Colonic mucosa (tissue), 4 donors: ENCODE measurements around the gene NTRK3. TPM values are rescaled to one million over a fixed set of nuclear protein-coding genes. Genes with fewer than 3 reads are reported as not detected.

Experiments used
- DNase-seq: peaks from one replicate; pipeline ENCODE4 v3.0.0-alpha.2; 2020
- H3K27ac ChIP-seq: fragments of 200-600 bp; one replicate; pipeline ENCODE4 v1.8.0; 2021
- H3K27me3 ChIP-seq: fragments of 200-600 bp; one replicate; pipeline ENCODE4 v1.8.0; 2021
- H3K36me3 ChIP-seq: fragments of 200-600 bp; one replicate; pipeline ENCODE4 v1.8.0; 2021
- H3K4me1 ChIP-seq: fragments of 200-600 bp; one replicate; pipeline ENCODE4 v1.8.0; 2021; ENCODE audit warnings: mild to moderate bottlenecking
- H3K4me3 ChIP-seq: fragments of 200-600 bp; one replicate; pipeline ENCODE4 v1.8.0; 2021
- H3K9ac ChIP-seq, 2 donors: one replicate each; pipeline ENCODE4 v1.7.0; 2013; ENCODE audit warnings: control low read depth in 2 of 2, low read depth in 2 of 2, low read length in 2 of 2
- H3K9me3 ChIP-seq: fragments of 200-600 bp; one replicate; pipeline ENCODE4 v1.8.0; 2021
- intact Hi-C: fragments of 100-400 bp; cut with DNase I; formaldehyde crosslinking; loops from one replicate; pipeline ENCODE4 v1.14.1; 2022
- total RNA-seq, 2 donors: library from RNA; stranded (reverse); fragmentation: NEBNext Ultra II Directional in 1 of 2; extraction: Animal tissue kit (Norgen Biotek cat#: 25700) in 1 of 2; gene quantifications; one replicate each; pipeline ENCODE4 v1.2.1, GENCODE V29; 2021
- TF ChIP-seq, protein P1 (sequence below): fragments of 200-600 bp; IDR thresholded peaks from one replicate; pipeline ENCODE4 v1.8.0; 2022; ENCODE audit warnings: antibody characterized with exemption, mild to moderate bottlenecking
- donor health status: healthy.
- donor health status: DM: no; HTN: no; CAD: no.
- donor health status: DM: no; HTN: no; CAD: no.

The NTRK3 gene
- total RNA-seq, 2 donors from 2014 or later = 1.2 to 1.5 TPM

DNA sequence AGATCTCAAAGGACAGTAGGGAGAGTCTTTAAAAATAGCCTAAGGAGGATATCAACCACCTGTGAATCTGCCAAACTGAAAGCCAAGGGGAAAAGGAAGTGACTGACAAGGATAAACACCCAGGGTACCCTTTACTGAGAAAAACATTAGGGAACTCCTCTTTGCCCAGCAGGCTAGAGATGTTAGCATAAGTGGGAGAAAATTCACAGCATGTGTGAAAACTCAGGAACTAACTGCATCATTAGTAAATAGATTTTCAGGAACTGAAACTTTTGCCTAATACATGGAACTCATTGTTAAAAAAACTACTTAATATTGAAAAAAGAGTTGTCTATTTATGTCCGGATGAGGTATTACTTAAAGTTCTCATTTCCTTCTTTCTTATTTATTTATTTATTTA, 375.5 kb downstream of the NTRK3 start:
- Histone ChIP-seq H3K4me3 (no peak overlapping the region), H3K4me1 (no peaks in the 10 kb centered on the region), H3K36me3 (no peaks in the 10 kb centered on the region), H3K27me3 (no peaks in the 10 kb centered on the region), H3K9ac (no peak overlapping the region), H3K27ac (no peak overlapping the region), H3K9me3 (no peaks in the 10 kb centered on the region)
- intact Hi-C loops = no loop called here
- TF ChIP-seq, protein P1, sequence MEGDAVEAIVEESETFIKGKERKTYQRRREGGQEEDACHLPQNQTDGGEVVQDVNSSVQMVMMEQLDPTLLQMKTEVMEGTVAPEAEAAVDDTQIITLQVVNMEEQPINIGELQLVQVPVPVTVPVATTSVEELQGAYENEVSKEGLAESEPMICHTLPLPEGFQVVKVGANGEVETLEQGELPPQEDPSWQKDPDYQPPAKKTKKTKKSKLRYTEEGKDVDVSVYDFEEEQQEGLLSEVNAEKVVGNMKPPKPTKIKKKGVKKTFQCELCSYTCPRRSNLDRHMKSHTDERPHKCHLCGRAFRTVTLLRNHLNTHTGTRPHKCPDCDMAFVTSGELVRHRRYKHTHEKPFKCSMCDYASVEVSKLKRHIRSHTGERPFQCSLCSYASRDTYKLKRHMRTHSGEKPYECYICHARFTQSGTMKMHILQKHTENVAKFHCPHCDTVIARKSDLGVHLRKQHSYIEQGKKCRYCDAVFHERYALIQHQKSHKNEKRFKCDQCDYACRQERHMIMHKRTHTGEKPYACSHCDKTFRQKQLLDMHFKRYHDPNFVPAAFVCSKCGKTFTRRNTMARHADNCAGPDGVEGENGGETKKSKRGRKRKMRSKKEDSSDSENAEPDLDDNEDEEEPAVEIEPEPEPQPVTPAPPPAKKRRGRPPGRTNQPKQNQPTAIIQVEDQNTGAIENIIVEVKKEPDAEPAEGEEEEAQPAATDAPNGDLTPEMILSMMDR = no peak
- no peak for DNase-seq

DNA sequence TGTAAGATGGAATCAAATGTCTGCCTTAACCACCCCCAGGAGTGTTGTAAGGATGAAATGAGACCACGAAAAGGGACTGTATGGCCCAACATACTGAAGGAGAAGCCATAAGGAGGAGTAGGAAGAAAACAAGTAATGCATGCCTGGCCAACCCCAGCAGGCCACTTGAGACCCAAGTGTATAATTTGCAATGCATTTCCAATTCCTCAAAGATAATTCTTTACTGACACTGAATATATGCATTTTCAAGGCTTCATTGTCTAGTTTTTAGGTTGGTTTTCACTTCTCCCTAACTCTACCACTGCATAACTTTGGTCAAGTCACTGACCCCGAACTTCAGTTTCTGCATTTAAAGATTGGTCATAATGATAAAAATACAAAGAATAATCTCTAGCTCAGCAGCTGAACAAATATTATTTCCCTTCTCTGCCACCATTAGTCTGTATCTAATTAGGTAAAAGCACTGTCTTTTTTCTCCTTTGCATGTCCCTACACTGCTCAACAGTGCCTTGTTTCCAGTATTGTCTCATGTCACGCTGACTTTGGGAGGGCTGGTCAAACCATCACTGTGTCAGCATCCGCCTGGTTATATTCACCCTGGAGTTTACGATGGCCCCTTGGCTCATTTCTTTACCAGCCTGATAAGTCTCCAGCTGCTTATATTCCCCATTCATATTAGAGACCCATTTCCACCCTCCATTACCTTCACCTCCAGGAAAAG, 378.6 kb downstream of the NTRK3 start:
- Histone ChIP-seq H3K27ac (no peak overlapping the region), H3K27me3 (no peaks in the 10 kb centered on the region), H3K36me3 (no peaks in the 10 kb centered on the region), H3K4me1 (no peaks in the 10 kb centered on the region), H3K9me3 (no peaks in the 10 kb centered on the region), H3K9ac (no peak overlapping the region), H3K4me3 (no peak overlapping the region)
- TF ChIP-seq, protein P1 = no peak
- intact Hi-C loops = no loop called here
- DNase-seq = no peak

DNA sequence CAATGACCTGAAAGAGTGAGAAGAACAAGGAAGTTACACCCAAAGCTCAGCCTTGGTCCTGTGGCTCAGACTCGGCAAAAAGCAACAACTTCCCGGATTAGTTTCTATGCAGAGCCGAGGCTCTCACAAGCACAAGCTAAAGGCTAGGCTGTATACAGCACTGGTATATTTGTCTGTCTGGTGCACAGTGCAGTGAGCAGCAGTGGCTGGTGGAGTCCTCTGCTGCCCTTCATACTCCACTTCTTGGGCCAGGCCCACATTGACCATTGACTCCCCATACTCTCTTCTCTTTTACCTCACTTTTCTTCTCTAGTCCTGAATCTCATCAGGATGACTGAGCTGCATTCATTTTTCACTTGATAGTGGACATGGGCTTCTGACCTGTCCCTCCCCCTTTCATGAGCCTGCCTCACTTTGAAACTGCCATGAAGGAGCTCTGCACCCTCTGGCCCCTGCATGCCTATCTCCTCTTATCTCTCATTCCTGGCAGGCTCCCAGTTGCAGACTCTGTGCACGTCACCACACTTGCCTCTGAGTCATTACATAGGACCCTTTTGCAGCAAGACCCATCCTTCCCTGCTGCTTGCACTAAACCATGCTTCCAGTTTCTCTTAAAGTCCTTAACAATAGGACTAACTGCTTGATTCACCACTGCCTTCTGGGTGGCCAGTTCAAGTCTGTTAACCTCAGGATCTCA, 379.3 kb downstream of the NTRK3 start:
- no peaks in the 10 kb centered on the region for H3K9me3 ChIP-seq
- intact Hi-C loops = no loop called here
- no peak overlapping the region for H3K4me3 ChIP-seq
- TF ChIP-seq, protein P1 = no peak
- no peaks in the 10 kb centered on the region for H3K36me3 ChIP-seq
- H3K4me1 ChIP-seq = no peaks in the 10 kb centered on the region
- no peak for DNase-seq
- H3K27ac ChIP-seq = no peak overlapping the region
- H3K27me3 ChIP-seq = no peaks in the 10 kb centered on the region
- peak overlapping the region in 1 of 2 donors; percentile 2 for H3K9ac ChIP-seq

DNA sequence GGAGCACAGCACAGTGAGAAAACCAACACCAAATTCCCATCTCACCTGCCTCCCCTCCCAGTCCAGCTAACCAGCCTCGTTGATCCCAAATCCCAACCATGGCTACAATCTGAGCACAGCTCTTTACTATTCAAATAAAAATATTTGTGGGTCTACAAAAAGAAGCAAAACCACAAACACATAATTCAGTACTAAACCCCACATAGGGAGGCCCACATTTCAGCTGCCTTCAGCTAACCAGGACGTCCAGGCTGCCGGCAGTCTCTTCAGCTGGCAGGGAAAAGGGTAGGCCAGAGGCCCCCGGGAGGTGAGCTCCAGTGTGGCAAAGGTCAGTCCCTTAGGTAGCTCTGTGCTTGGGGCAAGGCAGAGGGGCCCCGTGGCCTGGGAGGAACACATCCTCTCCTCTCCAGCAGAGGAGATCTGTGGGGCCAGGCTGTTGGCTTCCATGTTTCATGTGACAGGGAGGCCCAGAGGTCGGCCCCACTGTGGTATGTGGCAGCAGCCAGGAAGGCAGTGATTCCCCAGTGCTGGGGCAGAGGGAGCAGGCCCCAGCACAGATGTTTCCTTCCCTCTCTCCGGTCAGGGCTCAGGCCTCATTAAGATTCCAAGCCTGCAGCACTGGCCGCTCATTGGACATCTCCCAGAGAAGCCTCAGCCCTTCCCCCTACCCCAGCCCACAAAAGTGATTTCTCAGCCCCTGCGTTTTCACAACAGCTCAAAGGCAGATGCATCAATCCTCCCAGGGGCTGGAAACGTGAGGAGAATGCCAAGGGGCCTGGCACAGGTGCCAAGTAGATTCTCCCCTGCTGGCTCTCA, 381.4 kb downstream of the NTRK3 start:
- Histone ChIP-seq H3K4me1 (no peaks in the 10 kb centered on the region), H3K4me3 (no peak overlapping the region), H3K9me3 (no peaks in the 10 kb centered on the region), H3K27ac (no peak overlapping the region), H3K36me3 (no peaks in the 10 kb centered on the region), H3K27me3 (no peaks in the 10 kb centered on the region), H3K9ac (no peak overlapping the region)
- TF ChIP-seq, protein P1 = no peak
- intact Hi-C loops = no loop called here
- DNase-seq = no peak

DNA sequence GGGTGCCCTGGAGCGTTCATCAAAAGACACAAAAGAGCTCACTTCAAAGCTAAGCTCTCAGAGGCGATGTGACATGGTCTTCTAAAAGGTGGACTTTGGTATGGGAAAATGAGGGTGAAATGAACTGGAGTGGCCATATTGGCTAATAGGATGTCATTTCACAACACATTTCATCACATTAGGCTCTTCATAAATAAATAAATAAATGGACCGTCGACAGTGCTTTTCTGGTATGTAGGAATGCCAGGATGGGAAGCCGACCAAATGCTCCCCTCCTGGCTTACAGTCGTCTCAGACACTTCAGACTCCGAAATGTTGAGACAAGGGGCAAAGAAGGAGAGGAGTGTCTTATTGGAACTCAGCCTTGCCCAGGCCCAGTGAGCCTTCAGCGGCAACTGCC, 383.0 kb downstream of the NTRK3 start:
- TF ChIP-seq, protein P1 = no peak
- intact Hi-C loops = no loop called here
- H3K36me3 ChIP-seq = no peaks in the 10 kb centered on the region
- no peak overlapping the region for H3K4me3 ChIP-seq
- H3K9me3 ChIP-seq = no peaks in the 10 kb centered on the region
- H3K9ac ChIP-seq = no peak overlapping the region
- no peak overlapping the region for H3K27ac ChIP-seq
- DNase-seq = no peak
- no peaks in the 10 kb centered on the region for H3K4me1 ChIP-seq
- H3K27me3 ChIP-seq = no peaks in the 10 kb centered on the region
